Spleen (tissue), 7 donors: Measurements from ENCODE around the gene SSH2.

Experiments
- CTCF ChIP-seq, 11 experiments: fragments of 200-600 bp in 7 of 11; fragments of 450-650 bp in 4 of 11; sonication (generic) in 4 of 11; IDR thresholded peaks in 8 of 11; conservative IDR thresholded peaks in 3 of 11; 1 replicate in 7 of 11; 2 replicates in 4 of 11; pipeline versions ENCODE4 v1.4.0 to v1.8.0; 2016 to 2021; ENCODE audit warnings: antibody characterized with exemption in 11 of 11, inconsistent platforms in 4 of 11, mild to moderate bottlenecking in 1 of 11
- POLR2AphosphoS5 ChIP-seq, 3 donors: sonication (generic); formaldehyde crosslinking; IDR thresholded peaks; one replicate each; pipeline ENCODE4 v1.5.1; 2017; ENCODE audit warnings: antibody characterized with exemption in 3 of 3
- donor health status: DM: no; HTN: no; CAD: no; lungs with moderate emphysema.
- donor health status: DM: no; HTN: no; CAD: no.
- donor health status: DM: no; HTN: no; CAD: no.

- TF ChIP-seq CTCF (IDR thresholded peaks at IDR 0.05 in 8 of 11, conservative IDR thresholded peaks at IDR 0.05 in 3 of 11) (no peak), POLR2AphosphoS5 (IDR thresholded peaks at IDR 0.05) (no peak)
Measured at GRCh38 chr17:29705386-29705785, 224.6 kb downstream of the SSH2 start.
